ENCODE measurements around the gene KCNIP4.

KCNIP4 gene

DNA sequence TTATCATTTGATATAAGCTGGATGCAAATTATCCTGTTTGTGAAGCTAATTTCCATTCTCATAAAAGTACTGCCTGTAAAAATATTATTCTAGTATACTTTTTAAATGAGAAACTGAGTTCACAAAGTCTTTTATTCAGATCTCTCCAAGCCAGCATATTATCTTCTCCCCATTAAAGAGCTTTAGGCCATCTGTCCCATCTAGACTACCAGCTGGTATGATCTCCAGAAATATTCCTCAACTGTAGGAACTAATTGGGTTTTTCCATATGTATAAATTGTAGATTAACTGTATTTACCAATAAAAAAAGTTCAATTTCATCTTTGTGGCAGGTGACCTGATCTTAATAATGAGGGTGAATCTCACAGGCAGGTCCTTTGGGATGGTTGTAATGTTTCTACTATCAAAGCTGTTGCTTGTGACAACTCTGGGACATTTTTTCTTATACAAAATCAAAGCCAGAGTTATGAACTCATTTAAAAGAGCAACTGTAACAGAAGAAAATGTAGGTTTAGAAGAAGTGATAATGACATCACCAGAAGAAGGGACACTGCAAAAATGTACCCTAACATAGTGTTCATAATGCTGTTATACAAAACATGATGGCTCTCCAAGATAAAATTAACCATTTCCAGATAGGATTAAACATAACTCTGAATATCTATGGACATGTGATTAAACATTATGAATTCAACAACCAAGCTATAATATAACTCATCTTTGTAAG is 132.8 kb downstream of the KCNIP4 start:
- no peaks in the 10 kb centered on the region for H3K27me3 ChIP-seq (ENCODE audit: insufficient read depth, poor library complexity, severe bottlenecking)
- no peak overlapping the region for H3K27ac ChIP-seq (replicated peaks)
- TF ChIP-seq GABPA (IDR thresholded peaks at IDR 0.05; ENCODE audit: low read depth) (no peak), SPI1 (IDR thresholded peaks at IDR 0.05; ENCODE audit: borderline replicate concordance, low read depth) (no peak), POLR2AphosphoS5 (IDR thresholded peaks at IDR 0.05; ENCODE audit: low read depth) (no peak)
- TF ChIP-seq, protein P1, sequence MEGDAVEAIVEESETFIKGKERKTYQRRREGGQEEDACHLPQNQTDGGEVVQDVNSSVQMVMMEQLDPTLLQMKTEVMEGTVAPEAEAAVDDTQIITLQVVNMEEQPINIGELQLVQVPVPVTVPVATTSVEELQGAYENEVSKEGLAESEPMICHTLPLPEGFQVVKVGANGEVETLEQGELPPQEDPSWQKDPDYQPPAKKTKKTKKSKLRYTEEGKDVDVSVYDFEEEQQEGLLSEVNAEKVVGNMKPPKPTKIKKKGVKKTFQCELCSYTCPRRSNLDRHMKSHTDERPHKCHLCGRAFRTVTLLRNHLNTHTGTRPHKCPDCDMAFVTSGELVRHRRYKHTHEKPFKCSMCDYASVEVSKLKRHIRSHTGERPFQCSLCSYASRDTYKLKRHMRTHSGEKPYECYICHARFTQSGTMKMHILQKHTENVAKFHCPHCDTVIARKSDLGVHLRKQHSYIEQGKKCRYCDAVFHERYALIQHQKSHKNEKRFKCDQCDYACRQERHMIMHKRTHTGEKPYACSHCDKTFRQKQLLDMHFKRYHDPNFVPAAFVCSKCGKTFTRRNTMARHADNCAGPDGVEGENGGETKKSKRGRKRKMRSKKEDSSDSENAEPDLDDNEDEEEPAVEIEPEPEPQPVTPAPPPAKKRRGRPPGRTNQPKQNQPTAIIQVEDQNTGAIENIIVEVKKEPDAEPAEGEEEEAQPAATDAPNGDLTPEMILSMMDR (IDR thresholded peaks at IDR 0.05; ENCODE audit: insufficient read depth, low read length): no peak
- TF ChIP-seq, protein P2, sequence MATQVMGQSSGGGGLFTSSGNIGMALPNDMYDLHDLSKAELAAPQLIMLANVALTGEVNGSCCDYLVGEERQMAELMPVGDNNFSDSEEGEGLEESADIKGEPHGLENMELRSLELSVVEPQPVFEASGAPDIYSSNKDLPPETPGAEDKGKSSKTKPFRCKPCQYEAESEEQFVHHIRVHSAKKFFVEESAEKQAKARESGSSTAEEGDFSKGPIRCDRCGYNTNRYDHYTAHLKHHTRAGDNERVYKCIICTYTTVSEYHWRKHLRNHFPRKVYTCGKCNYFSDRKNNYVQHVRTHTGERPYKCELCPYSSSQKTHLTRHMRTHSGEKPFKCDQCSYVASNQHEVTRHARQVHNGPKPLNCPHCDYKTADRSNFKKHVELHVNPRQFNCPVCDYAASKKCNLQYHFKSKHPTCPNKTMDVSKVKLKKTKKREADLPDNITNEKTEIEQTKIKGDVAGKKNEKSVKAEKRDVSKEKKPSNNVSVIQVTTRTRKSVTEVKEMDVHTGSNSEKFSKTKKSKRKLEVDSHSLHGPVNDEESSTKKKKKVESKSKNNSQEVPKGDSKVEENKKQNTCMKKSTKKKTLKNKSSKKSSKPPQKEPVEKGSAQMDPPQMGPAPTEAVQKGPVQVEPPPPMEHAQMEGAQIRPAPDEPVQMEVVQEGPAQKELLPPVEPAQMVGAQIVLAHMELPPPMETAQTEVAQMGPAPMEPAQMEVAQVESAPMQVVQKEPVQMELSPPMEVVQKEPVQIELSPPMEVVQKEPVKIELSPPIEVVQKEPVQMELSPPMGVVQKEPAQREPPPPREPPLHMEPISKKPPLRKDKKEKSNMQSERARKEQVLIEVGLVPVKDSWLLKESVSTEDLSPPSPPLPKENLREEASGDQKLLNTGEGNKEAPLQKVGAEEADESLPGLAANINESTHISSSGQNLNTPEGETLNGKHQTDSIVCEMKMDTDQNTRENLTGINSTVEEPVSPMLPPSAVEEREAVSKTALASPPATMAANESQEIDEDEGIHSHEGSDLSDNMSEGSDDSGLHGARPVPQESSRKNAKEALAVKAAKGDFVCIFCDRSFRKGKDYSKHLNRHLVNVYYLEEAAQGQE (IDR thresholded peaks at IDR 0.05; ENCODE audit: insufficient replicate concordance, low read depth): no peak
- no peak for DNase-seq (ENCODE audit: low read depth in 1 of 2, low spot score in 1 of 2)
- no peak overlapping the region for H3K4me3 ChIP-seq (replicated peaks; ENCODE audit: insufficient read depth, low read length)

DNA sequence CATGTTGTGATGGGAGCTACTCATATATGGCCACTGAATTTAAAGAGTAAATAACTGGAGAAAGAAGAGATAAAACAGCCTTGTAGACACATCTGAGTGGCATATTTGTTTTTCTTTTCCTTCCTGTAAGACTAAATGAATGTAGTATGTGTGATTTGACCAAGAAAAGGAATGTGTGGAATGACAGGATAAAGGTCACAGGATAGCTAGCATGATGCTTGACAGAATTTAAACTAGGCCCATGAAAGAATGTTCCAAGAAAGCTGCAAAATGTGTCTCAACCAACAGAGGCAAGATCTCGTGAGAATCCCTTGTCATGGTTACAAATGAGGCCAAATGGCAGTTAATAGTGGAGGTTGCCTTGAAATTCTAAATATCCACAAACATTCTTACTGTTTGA is 137.0 kb downstream of the KCNIP4 start:
- DNase-seq (ENCODE audit: low read depth in 1 of 2, low spot score in 1 of 2): no peak
- TF ChIP-seq, protein P1 (IDR thresholded peaks at IDR 0.05; ENCODE audit: insufficient read depth, low read length): no peak
- TF ChIP-seq POLR2AphosphoS5 (IDR thresholded peaks at IDR 0.05; ENCODE audit: low read depth) (no peak), SPI1 (IDR thresholded peaks at IDR 0.05; ENCODE audit: borderline replicate concordance, low read depth) (no peak), GABPA (IDR thresholded peaks at IDR 0.05; ENCODE audit: low read depth) (no peak)
- TF ChIP-seq, protein P2 (IDR thresholded peaks at IDR 0.05; ENCODE audit: insufficient replicate concordance, low read depth): no peak
- Histone ChIP-seq H3K27me3 (ENCODE audit: insufficient read depth, poor library complexity, severe bottlenecking) (no peaks in the 10 kb centered on the region), H3K4me3 (replicated peaks; ENCODE audit: insufficient read depth, low read length) (no peak overlapping the region), H3K27ac (replicated peaks) (no peak overlapping the region)

DNA sequence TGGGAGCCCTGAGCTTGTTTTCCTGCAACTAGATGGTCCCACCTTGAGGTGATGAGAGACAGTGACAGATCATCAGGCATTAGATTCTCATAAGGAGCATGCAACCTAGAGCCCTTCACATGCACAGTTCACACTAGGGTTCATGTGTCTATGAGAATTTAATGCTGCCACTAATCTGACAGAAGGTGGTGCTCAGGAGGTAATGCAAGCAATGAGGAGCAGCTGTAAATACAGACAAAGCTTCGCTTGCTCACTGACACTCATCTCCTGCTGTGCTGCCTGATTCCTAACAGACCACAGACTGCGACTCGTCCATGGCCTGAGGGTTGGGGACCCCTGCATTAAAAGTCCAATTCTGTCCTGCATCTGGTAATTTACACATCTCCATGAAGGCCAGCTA is 141.6 kb downstream of the KCNIP4 start:
- no peaks in the 10 kb centered on the region for H3K27me3 ChIP-seq (ENCODE audit: insufficient read depth, poor library complexity, severe bottlenecking)
- H3K27ac ChIP-seq (replicated peaks): no peak overlapping the region
- H3K4me3 ChIP-seq (replicated peaks; ENCODE audit: insufficient read depth, low read length): no peak overlapping the region
- no peak for DNase-seq (ENCODE audit: low read depth in 1 of 2, low spot score in 1 of 2)
- TF ChIP-seq, protein P2 (IDR thresholded peaks at IDR 0.05; ENCODE audit: insufficient replicate concordance, low read depth): no peak
- TF ChIP-seq, protein P1 (IDR thresholded peaks at IDR 0.05; ENCODE audit: insufficient read depth, low read length): no peak
- TF ChIP-seq POLR2AphosphoS5 (IDR thresholded peaks at IDR 0.05; ENCODE audit: low read depth) (no peak), SPI1 (IDR thresholded peaks at IDR 0.05; ENCODE audit: borderline replicate concordance, low read depth) (no peak), GABPA (IDR thresholded peaks at IDR 0.05; ENCODE audit: low read depth) (no peak)

Measured in HL-60 (cell line).